B cell (primary cell): ENCODE data around the gene RNF126. TPM values are rescaled to one million over a fixed set of nuclear protein-coding genes. Genes with fewer than 3 reads are reported as not detected.

Experiments
- ATAC-seq: fragments of 200-7000 bp; cut with Tn5 transposase; one replicate; pipeline ENCODE4 v1.10.0; 2021; ENCODE audit warnings: low read depth, mild to moderate bottlenecking, moderate number of reproducible peaks, moderate library complexity
- CTCF ChIA-PET: fragments of 350-600 bp; sonication (Branson Sonifier 250); formaldehyde crosslinking; loops from one replicate; lab custom pipeline; 2021; ENCODE audit warnings: antibody characterized with exemption, inconsistent platforms; lab: Charles Lee
- POLR2A ChIA-PET: fragments of 350-600 bp; sonication (Branson Sonifier 250); formaldehyde crosslinking; loops from one replicate; lab custom pipeline; 2021; ENCODE audit warnings: antibody characterized with exemption; lab: Charles Lee
- DNase-seq: peaks from one replicate; pipeline ENCODE4 v3.0.0; 2013
- H2AFZ ChIP-seq: 2 replicates; pipeline ENCODE4 v1.6.1; 2012; ENCODE audit warnings: mild to moderate bottlenecking, low read depth, low read length; ENCODE audit not compliant: insufficient read depth, poor library complexity, severe bottlenecking
- H3K27ac ChIP-seq, 2 donors: 1 replicate in 1 of 2; 2 replicates in 1 of 2; pipeline ENCODE4 v1.5.1; 2012 to 2013; ENCODE audit warnings: low read length in 2 of 2, mild to moderate bottlenecking in 2 of 2, moderate library complexity in 1 of 2
- H3K27me3 ChIP-seq, 4 experiments: fragments of 200-600 bp in 1 of 4; sonication (generic) in 1 of 4; replicated peaks in 1 of 4; 1 replicate in 2 of 4; 2 replicates in 2 of 4; pipeline versions ENCODE4 v1.6.1 to v1.7.0; 2013 to 2016; ENCODE audit warnings: low read length in 3 of 4, mild to moderate bottlenecking in 2 of 4, mixed read lengths in 1 of 4, moderate library complexity in 1 of 4; ENCODE audit not compliant: insufficient read depth in 4 of 4, control insufficient read depth in 3 of 4; ENCODE audit errors: control extremely low read depth in 1 of 4
- H3K36me3 ChIP-seq, 2 experiments: replicated peaks in 1 of 2; 1 replicate in 1 of 2; 2 replicates in 1 of 2; pipeline versions ENCODE4 v1.6.1 to v1.7.1; 2013; ENCODE audit warnings: low read length in 1 of 2; ENCODE audit not compliant: insufficient read depth in 2 of 2, control insufficient read depth in 1 of 2; ENCODE audit errors: control extremely low read depth in 1 of 2, extremely low read depth in 1 of 2
- H3K4me1 ChIP-seq, 2 donors: fragments of 200-600 bp in 1 of 2; sonication (generic) in 1 of 2; 1 replicate in 1 of 2; 2 replicates in 1 of 2; pipeline versions ENCODE4 v1.5.1 to v1.6.1; 2013 to 2017; ENCODE audit warnings: low read length in 2 of 2; ENCODE audit not compliant: control insufficient read depth in 2 of 2, insufficient read depth in 2 of 2
- H3K4me2 ChIP-seq: replicated peaks from 2 replicates; pipeline ENCODE3; 2012; ENCODE audit warnings: mild to moderate bottlenecking, low read depth, low read length; ENCODE audit not compliant: poor library complexity, severe bottlenecking
- H3K4me3 ChIP-seq, 5 experiments: fragments of 200-600 bp in 1 of 5; sonication (generic) in 1 of 5; 1 replicate in 3 of 5; 2 replicates in 2 of 5; pipeline versions ENCODE4 v1.5.1 to v1.7.0; 2011 to 2016; ENCODE audit warnings: low read length in 4 of 5, mild to moderate bottlenecking in 4 of 5, low read depth in 2 of 5, control low read depth in 1 of 5, moderate library complexity in 1 of 5; ENCODE audit not compliant: insufficient read depth in 1 of 5; ENCODE audit errors: control extremely low read depth in 1 of 5, extremely low read depth in 1 of 5
- H3K79me2 ChIP-seq: fragments of 200-600 bp; sonication (generic); one replicate; pipeline ENCODE4 v1.6.0; 2016; ENCODE audit warnings: low read length; ENCODE audit not compliant: control insufficient read depth, insufficient read depth
- H3K9ac ChIP-seq: fragments of 200-600 bp; sonication (generic); 2 replicates; pipeline ENCODE4 v1.6.1; 2017; ENCODE audit warnings: mild to moderate bottlenecking, low read length, moderate library complexity
- H3K9me3 ChIP-seq, 3 donors: one replicate each; pipeline versions ENCODE4 v1.6.1 to v1.7.1; 2013; ENCODE audit warnings: low read length in 2 of 3; ENCODE audit not compliant: control insufficient read depth in 2 of 3, insufficient read depth in 1 of 3; ENCODE audit errors: control extremely low read depth in 1 of 3
- H4K20me1 ChIP-seq: 2 replicates; pipeline ENCODE4 v1.6.0; 2012; ENCODE audit warnings: mild to moderate bottlenecking, low read length; ENCODE audit not compliant: insufficient read depth, control insufficient read depth, poor library complexity, severe bottlenecking
- H3K27ac Mint-ChIP-seq: one replicate; pipeline ENCODE4 v1.8.0; 2021; ENCODE audit warnings: mixed read lengths
- H3K27me3 Mint-ChIP-seq: one replicate; pipeline ENCODE4 v1.8.0; 2021; ENCODE audit warnings: mixed read lengths
- H3K4me1 Mint-ChIP-seq: one replicate; pipeline ENCODE4 v1.8.0; 2021; ENCODE audit warnings: mixed read lengths
- H3K4me3 Mint-ChIP-seq: one replicate; pipeline ENCODE4 v1.8.0; 2021; ENCODE audit warnings: mixed read lengths
- H3K9me3 Mint-ChIP-seq: one replicate; pipeline ENCODE4 v1.8.0; 2022; ENCODE audit warnings: mixed read lengths; ENCODE audit not compliant: insufficient read depth
- EZH2 ChIP-seq: IDR thresholded peaks from 2 replicates; pipeline ENCODE4 v1.6.1; 2012; ENCODE audit warnings: borderline replicate concordance, low read depth, mild to moderate bottlenecking, moderate library complexity, low read length; ENCODE audit not compliant: insufficient read depth, poor library complexity, severe bottlenecking
- WGBS: methylation state at CpG from one replicate; pipeline ENCODE4 v1.1.5; 2013; ENCODE audit warnings: missing lambda C conversion rate; ENCODE audit not compliant: insufficient coverage; 5-methylcytosine and 5-hydroxymethylcytosine counted together
- intact Hi-C: fragments of 100-400 bp; cut with micrococcal nuclease; formaldehyde crosslinking; loops from one replicate; pipeline ENCODE4 v1.10.0; 2022
- polyA plus RNA-seq: library from polyadenylated mRNA; depleted of rRNA; stranded (reverse); fragments of >200 nt; gene quantifications from 2 replicates; pipeline ENCODE4 v1.2.3, GENCODE V29; 2012
- total RNA-seq, 2 donors: library from RNA; stranded (reverse); fragments of 120-200 nt in 1 of 2; gene quantifications; 1 replicate in 1 of 2; 2 replicates in 1 of 2; pipeline versions ENCODE4 v1.2.3 to v1.2.4, GENCODE V29; 2013 to 2022
- TF ChIP-seq, protein P1 (sequence below): fragments of 200-600 bp; IDR thresholded peaks from one replicate; pipeline ENCODE4 v1.8.0; 2022; ENCODE audit warnings: antibody characterized with exemption, mild to moderate bottlenecking

The RNF126 gene
- total and polyA plus RNA-seq, 2 donors (not counting 1 experiment from before 2014, with no cell fraction given): 74.3 to 118 TPM

DNA sequence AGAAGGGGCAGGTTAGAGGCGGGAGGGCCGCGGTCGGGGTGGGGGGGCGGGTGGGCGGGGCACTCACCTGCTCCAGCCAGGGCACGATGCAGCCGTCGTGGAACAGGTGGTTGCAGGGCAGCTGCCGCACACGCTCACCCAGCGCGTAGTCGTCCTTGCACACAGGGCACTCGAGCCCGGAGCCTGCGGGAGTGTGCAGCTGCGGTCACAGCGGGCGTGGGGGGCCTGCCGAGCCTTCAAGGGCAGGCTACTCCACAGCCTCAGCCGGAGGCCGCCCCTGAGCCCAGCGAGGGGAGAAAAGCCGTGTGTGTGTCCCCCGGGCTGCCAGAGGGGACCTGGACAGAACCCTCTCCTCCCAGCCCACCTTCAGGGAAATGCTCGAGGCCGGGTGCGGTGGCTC lies 14.7 kb downstream of the RNF126 start:
- peak overlapping the region; percentile 88 for H3K27ac Mint-ChIP-seq
- ATAC-seq: no peak
- no peak for DNase-seq
- peaks cover 33% of the 10 kb centered on the region for H3K79me2 ChIP-seq
- H3K4me1 Mint-ChIP-seq: peaks cover 9% of the 10 kb centered on the region
- no peak for TF ChIP-seq EZH2
- TF ChIP-seq, protein P1, sequence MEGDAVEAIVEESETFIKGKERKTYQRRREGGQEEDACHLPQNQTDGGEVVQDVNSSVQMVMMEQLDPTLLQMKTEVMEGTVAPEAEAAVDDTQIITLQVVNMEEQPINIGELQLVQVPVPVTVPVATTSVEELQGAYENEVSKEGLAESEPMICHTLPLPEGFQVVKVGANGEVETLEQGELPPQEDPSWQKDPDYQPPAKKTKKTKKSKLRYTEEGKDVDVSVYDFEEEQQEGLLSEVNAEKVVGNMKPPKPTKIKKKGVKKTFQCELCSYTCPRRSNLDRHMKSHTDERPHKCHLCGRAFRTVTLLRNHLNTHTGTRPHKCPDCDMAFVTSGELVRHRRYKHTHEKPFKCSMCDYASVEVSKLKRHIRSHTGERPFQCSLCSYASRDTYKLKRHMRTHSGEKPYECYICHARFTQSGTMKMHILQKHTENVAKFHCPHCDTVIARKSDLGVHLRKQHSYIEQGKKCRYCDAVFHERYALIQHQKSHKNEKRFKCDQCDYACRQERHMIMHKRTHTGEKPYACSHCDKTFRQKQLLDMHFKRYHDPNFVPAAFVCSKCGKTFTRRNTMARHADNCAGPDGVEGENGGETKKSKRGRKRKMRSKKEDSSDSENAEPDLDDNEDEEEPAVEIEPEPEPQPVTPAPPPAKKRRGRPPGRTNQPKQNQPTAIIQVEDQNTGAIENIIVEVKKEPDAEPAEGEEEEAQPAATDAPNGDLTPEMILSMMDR: no peak
- H3K9me3 ChIP-seq: no peaks in the 10 kb centered on the region
- no peaks in the 10 kb centered on the region for H3K9me3 Mint-ChIP-seq
- intact Hi-C loops: no loop called here
- CTCF ChIA-PET: interaction anchor here (1.3 kb wide), 1 partner anchor 12 kb away, joined by 6 read pairs; no protein-coding TSS in a partner anchor
- peaks cover 0 to 55% of the 10 kb centered on the region in 2 experiments for H3K36me3 ChIP-seq
- POLR2A ChIA-PET: interaction anchor here (0.6 to 1.3 kb wide), 2 partner anchors 12 to 15 kb away, joined by 3 to 6 read pairs; partner anchors contain the start of gene RNF126
- 89% methylated on average over 23 of the region's 29 CpGs for WGBS
- peak overlapping the region in 1 of 2 donors; percentile 23 for H3K27ac ChIP-seq
- H3K27me3 Mint-ChIP-seq: no peaks in the 10 kb centered on the region
- no peak overlapping the region for H3K4me3 ChIP-seq
- peaks cover 89% of the 10 kb centered on the region for H4K20me1 ChIP-seq
- no peaks in the 10 kb centered on the region for H3K27me3 ChIP-seq
- no peak overlapping the region for H3K4me2 ChIP-seq
- H3K9ac ChIP-seq: no peak overlapping the region
- H3K4me3 Mint-ChIP-seq: no peak overlapping the region
- no peak overlapping the region for H2AFZ ChIP-seq
- H3K4me1 ChIP-seq: no peaks in the 10 kb centered on the region

DNA sequence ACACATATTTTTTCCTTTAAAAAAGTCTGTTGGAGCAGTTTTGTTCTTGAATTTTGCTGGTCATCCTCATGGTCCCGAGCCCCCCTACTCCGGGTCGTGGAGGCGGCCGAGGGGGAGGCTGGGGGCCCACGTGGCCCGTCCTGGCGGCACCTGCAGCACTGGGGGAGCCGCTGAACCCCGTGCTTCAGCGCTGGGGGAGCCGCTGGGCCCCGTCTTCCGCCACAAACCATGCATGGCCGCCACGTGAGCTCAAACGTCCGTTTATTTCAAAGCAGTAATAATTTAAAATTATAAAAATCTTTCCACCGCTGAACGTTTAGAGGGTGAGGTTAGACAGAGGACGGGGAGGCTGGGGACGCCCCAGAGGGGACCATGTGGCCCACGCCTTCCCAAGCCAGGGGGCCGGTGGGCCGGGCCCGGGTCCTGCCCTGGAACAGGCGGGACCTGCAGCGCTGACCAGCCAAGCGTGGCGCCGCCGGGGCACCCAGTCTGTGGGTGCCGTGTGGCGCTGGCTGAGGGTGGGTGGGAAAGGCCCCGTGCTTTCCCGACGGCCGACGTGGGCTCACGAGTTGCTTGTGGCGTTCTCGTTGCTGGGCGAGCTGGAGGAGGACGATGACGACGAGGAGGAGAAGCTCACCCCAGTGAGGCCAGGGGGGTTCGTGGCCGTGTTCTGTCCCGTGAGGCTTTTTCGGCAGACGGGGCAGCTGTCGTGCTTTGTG lies 15.3 kb downstream of the RNF126 start:
- H3K27me3 Mint-ChIP-seq: no peaks in the 10 kb centered on the region
- Histone ChIP-seq H4K20me1 (peaks cover 83% of the 10 kb centered on the region), H3K79me2 (peaks cover 27% of the 10 kb centered on the region), H2AFZ (no peak overlapping the region), H3K4me2 (no peak overlapping the region), H3K9ac (no peak overlapping the region), H3K27me3 (no peaks in the 10 kb centered on the region), H3K4me1 (no peaks in the 10 kb centered on the region), H3K4me3 (no peak overlapping the region), H3K36me3 (peaks cover 0 to 49% of the 10 kb centered on the region in 2 experiments), H3K9me3 (no peaks in the 10 kb centered on the region), H3K27ac (peak overlapping the region in 1 of 2 donors; percentile 33)
- no peak overlapping the region for H3K4me3 Mint-ChIP-seq
- peak overlapping the region; percentile 88 for H3K27ac Mint-ChIP-seq
- 78% methylated on average over 39 of the region's 52 CpGs for WGBS
- H3K4me1 Mint-ChIP-seq: peaks cover 9% of the 10 kb centered on the region
- peak; percentile 56 for DNase-seq
- intact Hi-C loops: loop anchor here (2.0 kb wide), 1 partner anchor 13 kb away; no protein-coding TSS in a partner anchor
- ChIA-PET POLR2A (interaction anchor here (1.3 kb wide), 1 partner anchor 13 kb away, joined by 6 read pairs; no protein-coding TSS in a partner anchor), CTCF (interaction anchor here (1.3 kb wide), 1 partner anchor 12 kb away, joined by 6 read pairs; no protein-coding TSS in a partner anchor)
- H3K9me3 Mint-ChIP-seq: no peaks in the 10 kb centered on the region
- peak; percentile 49 for ATAC-seq
- TF ChIP-seq, protein P1: no peak
- TF ChIP-seq EZH2: no peak
